NCI-H526 treated with DMSO at 0.1 percent for 48 hours (cell line): Measurements from ENCODE around the gene EPB41L2.

Experiments
- DNase-seq: peaks from one replicate; lab custom pipeline; 2025; lab: John Stamatoyannopoulos, UW

EPB41L2 gene

GRCh38 chr6:130796313-130796905 lies 266.6 kb downstream of the EPB41L2 start:
- no peak for DNase-seq

- no peak for DNase-seq
Observed at GRCh38 chr6:130794738-130795137, 268.3 kb downstream of the EPB41L2 start.

- DNase-seq: no peak
Observed at GRCh38 chr6:130794010-130794697, 268.9 kb downstream of the EPB41L2 start.
